ENCODE results near the gene LRCH1. TPM values are rescaled to one million over a fixed set of nuclear protein-coding genes. Genes with fewer than 3 reads are reported as not detected.

LRCH1 gene
- total and polyA plus RNA-seq, 10 of the 15 experiments (the other 5 are each of a cell fraction or from before 2014, with no cell fraction given), result 5.3 to 48.9 (median 14.4) TPM

- TF ChIP-seq IRF5 (IDR thresholded peaks at IDR 0.05; ENCODE audit: borderline replicate concordance) (no peak), MEF2A (IDR thresholded peaks at IDR 0.05; ENCODE audit: insufficient read depth, low read depth, low read length) (no peak), PML (IDR thresholded peaks at IDR 0.05; ENCODE audit: low read length) (no peak), MYB (IDR thresholded peaks at IDR 0.05; ENCODE audit: borderline replicate concordance, low read depth, low read length) (peak; percentile 24; the same call in 1 of the 2 replicates), ZBTB4 (CRISPR knock-in tag; IDR thresholded peaks at IDR 0.05) (no peak), ATF2 (IDR thresholded peaks at IDR 0.05; ENCODE audit: low read length) (peak; percentile 61; the same call in 1 of the 2 replicates), NFYA (IDR thresholded peaks at IDR 0.05; ENCODE audit: borderline replicate concordance, low read depth, low read length) (no peak), IKZF2 (IDR thresholded peaks at IDR 0.05) (peak; percentile 91 to 92), RCOR1 (conservative IDR thresholded peaks at IDR 0.05; ENCODE audit: low read depth, low read length) (0 out of 2 replicates have a peak, but pooled peaks have one; percentile 63), ASH2L (IDR thresholded peaks at IDR 0.05; ENCODE audit: borderline replicate concordance, low read depth) (no peak), TBL1XR1 (IDR thresholded peaks at IDR 0.05; ENCODE audit: low read depth, low read length) (peak; percentile 24; the same call in 1 of the 2 replicates), NFYB (IDR thresholded peaks at IDR 0.05; ENCODE audit: insufficient read depth, low read depth, low read length) (no peak), MTA3 (IDR thresholded peaks at IDR 0.05; ENCODE audit: borderline replicate concordance, low read length) (no peak), ETV6 (conservative IDR thresholded peaks at IDR 0.05 in 1 of 2, IDR thresholded peaks at IDR 0.05 in 1 of 2; ENCODE audit: borderline replicate concordance in 1 of 2, low read depth in 1 of 2) (no peak), POLR2A (IDR thresholded peaks at IDR 0.05; ENCODE audit: low read depth, low read length) (peak; percentile 55; the same call in 1 of the 2 replicates), CHD2 (IDR thresholded peaks at IDR 0.05; ENCODE audit: borderline replicate concordance, low read depth, low read length) (no peak; the same call in 1 of the 2 replicates), RELA (IDR thresholded peaks at IDR 0.05; ENCODE audit: borderline replicate concordance, partially characterized antibody) (no peak), ZBED1 (IDR thresholded peaks at IDR 0.05; ENCODE audit: borderline replicate concordance) (no peak), ZNF217 (IDR thresholded peaks at IDR 0.05) (peak; percentile 33; the same call in 1 of the 2 replicates), MLLT1 (IDR thresholded peaks at IDR 0.05) (peak; percentile 76), EED (IDR thresholded peaks at IDR 0.05; ENCODE audit: low read depth) (0 out of 2 replicates have a peak, but pooled peaks have one; percentile 33), BCL11A (IDR thresholded peaks at IDR 0.05; ENCODE audit: low read depth, low read length) (peak; percentile 59; the same call in 1 of the 2 replicates), ATF7 (IDR thresholded peaks at IDR 0.05; ENCODE audit: low read depth) (peak; percentile 90)
These were observed 199.1 kb downstream of the LRCH1 start (continued) for GRCh38 chr13:46751811-46752635.

Measured in GM12878 (cell line).